ENCODE results near the gene DNAJC7.

GRCh38 chr17:42026857-42027589 lies 9.8 kb upstream of the DNAJC7 start:
- TF ChIP-seq CTCF (IDR thresholded peaks at IDR 0.05; ENCODE audit: insufficient read depth, low read length): no peak
- TF ChIP-seq POLR2AphosphoS5 (IDR thresholded peaks at IDR 0.05; ENCODE audit: low read depth): 0 out of 2 replicates have a peak, but pooled peaks have one; percentile 17
- TF ChIP-seq REST (IDR thresholded peaks at IDR 0.05; ENCODE audit: insufficient replicate concordance, low read depth): no peak
- no peak for TF ChIP-seq GABPA (IDR thresholded peaks at IDR 0.05; ENCODE audit: low read depth)
- TF ChIP-seq SPI1 (IDR thresholded peaks at IDR 0.05; ENCODE audit: borderline replicate concordance, low read depth): no peak

All from HL-60 (cell line).